ENCODE measurements around the gene PRSS3. TPM values are rescaled to one million over a fixed set of nuclear protein-coding genes. Genes with fewer than 3 reads are reported as not detected.
"Not testable (repeated sequence)": the region's sequence is repeated elsewhere in the genome, so short reads cannot be mapped to it uniquely, and the experiment has no call there.

The PRSS3 gene
- polyA plus RNA-seq, 1 donor from 2014 or later, result not detected

DNA sequence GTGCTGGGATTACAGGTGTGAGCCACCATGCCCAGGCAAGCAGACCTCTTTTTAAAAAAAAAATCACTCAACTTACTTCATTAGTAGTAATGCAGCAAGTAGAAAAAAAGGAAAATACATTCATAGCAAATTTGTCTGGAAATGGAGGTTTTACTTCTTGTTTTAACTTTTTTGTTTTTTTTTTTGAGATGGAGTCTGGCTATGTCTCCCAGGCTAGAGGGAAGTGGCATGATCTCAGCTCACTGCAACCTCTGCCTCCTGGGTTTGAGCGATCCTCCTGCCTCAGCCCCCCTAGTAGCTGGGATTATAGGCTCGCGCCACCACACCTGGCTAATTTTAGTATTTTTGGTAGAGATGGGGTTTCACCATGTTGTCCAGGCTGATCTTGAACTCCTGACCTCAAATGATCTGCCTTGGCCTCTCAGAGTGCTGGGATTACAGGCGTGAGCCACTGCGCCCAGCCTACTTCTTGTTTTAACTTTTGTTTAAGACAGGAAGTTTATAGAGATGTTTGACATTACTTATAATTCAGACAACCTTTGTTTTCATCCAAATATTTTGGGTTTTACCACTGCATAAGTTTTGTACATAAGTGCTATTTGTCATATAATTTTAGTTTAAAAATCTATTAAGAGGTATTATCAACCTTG, 48.1 kb downstream of the PRSS3 start:
- Histone ChIP-seq H2AFZ (ENCODE audit: low read depth, low read length) (no peak overlapping the region), H3K79me2 (replicated peaks; ENCODE audit: insufficient read depth, low read length) (peaks cover 82% of the 10 kb centered on the region), H3K27ac (ENCODE audit: low read length) (no peak overlapping the region), H3K9me2 (ENCODE audit: insufficient read depth, low read length) (no peaks in the 10 kb centered on the region), H3K9ac (ENCODE audit: low read length) (no peak overlapping the region), H3K36me3 (ENCODE audit: insufficient read depth, low read length) (no peaks in the 10 kb centered on the region), H3K27me3 (ENCODE audit: insufficient read depth, low read depth, low read length) (no peaks in the 10 kb centered on the region), H3K4me3 (ENCODE audit: low read length) (no peak overlapping the region), H3K4me2 (ENCODE audit: low read length) (no peak overlapping the region), H3K9me3 (ENCODE audit: low read length) (no peaks in the 10 kb centered on the region), H3F3A (ENCODE audit: insufficient read depth, low read length, poor library complexity, severe bottlenecking) (no peaks in the 10 kb centered on the region), H4K20me1 (ENCODE audit: insufficient read depth) (no peaks in the 10 kb centered on the region)
- TF ChIP-seq REST (IDR thresholded peaks at IDR 0.05; ENCODE audit: borderline replicate concordance) (no peak), POLR2AphosphoS5 (IDR thresholded peaks at IDR 0.05) (no peak), EP300 (conservative IDR thresholded peaks at IDR 0.05; ENCODE audit: poor library complexity, severe bottlenecking) (no peak), RAD21 (conservative IDR thresholded peaks at IDR 0.05) (no peak), SMC3 (conservative IDR thresholded peaks at IDR 0.05; ENCODE audit: poor library complexity) (no peak), TAF1 (IDR thresholded peaks at IDR 0.05; ENCODE audit: low read depth) (no peak)

GRCh38 chr9:33846231-33846630, 50.9 kb downstream of the PRSS3 start:
- Histone ChIP-seq H3K9ac (ENCODE audit: low read length) (no peak overlapping the region), H3K36me3 (ENCODE audit: insufficient read depth, low read length) (no peaks in the 10 kb centered on the region), H3K4me3 (ENCODE audit: low read length) (no peak overlapping the region), H3K9me2 (ENCODE audit: insufficient read depth, low read length) (no peaks in the 10 kb centered on the region), H4K20me1 (ENCODE audit: insufficient read depth) (peaks cover 6% of the 10 kb centered on the region), H3K4me2 (ENCODE audit: low read length) (no peak overlapping the region), H3K27ac (ENCODE audit: low read length) (no peak overlapping the region), H3F3A (ENCODE audit: insufficient read depth, low read length, poor library complexity, severe bottlenecking) (no peaks in the 10 kb centered on the region), H3K27me3 (ENCODE audit: insufficient read depth, low read depth, low read length) (no peaks in the 10 kb centered on the region), H3K79me2 (replicated peaks; ENCODE audit: insufficient read depth, low read length) (peaks cover 77% of the 10 kb centered on the region), H2AFZ (ENCODE audit: low read depth, low read length) (no peak overlapping the region), H3K9me3 (ENCODE audit: low read length) (no peaks in the 10 kb centered on the region)
- TF ChIP-seq, protein P1, sequence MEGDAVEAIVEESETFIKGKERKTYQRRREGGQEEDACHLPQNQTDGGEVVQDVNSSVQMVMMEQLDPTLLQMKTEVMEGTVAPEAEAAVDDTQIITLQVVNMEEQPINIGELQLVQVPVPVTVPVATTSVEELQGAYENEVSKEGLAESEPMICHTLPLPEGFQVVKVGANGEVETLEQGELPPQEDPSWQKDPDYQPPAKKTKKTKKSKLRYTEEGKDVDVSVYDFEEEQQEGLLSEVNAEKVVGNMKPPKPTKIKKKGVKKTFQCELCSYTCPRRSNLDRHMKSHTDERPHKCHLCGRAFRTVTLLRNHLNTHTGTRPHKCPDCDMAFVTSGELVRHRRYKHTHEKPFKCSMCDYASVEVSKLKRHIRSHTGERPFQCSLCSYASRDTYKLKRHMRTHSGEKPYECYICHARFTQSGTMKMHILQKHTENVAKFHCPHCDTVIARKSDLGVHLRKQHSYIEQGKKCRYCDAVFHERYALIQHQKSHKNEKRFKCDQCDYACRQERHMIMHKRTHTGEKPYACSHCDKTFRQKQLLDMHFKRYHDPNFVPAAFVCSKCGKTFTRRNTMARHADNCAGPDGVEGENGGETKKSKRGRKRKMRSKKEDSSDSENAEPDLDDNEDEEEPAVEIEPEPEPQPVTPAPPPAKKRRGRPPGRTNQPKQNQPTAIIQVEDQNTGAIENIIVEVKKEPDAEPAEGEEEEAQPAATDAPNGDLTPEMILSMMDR (IDR thresholded peaks at IDR 0.05; ENCODE audit: poor library complexity, severe bottlenecking), result no peak
- TF ChIP-seq REST (IDR thresholded peaks at IDR 0.05; ENCODE audit: borderline replicate concordance), result no peak
- TF ChIP-seq RAD21 (conservative IDR thresholded peaks at IDR 0.05), result no peak

DNA sequence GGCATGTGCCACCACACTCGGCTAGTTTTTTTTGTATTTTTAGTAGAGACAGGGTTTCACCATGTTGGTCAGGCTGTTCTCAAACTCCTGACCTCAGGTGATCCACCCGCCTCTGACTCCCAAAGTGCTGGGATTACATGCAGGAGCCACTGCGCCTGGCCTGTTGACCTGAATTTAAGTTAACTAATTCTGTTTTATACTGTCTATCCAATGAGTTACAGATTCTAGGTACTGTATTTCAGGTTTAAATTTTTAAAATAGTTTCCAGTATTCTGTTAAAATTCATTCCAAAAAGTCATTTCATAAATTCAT, 52.5 kb downstream of the PRSS3 start:
- not testable (repeated sequence) for H3K9me3 ChIP-seq (ENCODE audit: low read length); H3K36me3 ChIP-seq (ENCODE audit: insufficient read depth, low read length); H4K20me1 ChIP-seq (ENCODE audit: insufficient read depth); H2AFZ ChIP-seq (ENCODE audit: low read depth, low read length); H3K4me3 ChIP-seq (ENCODE audit: low read length); H3F3A ChIP-seq (ENCODE audit: insufficient read depth, low read length, poor library complexity, severe bottlenecking); H3K27ac ChIP-seq (ENCODE audit: low read length); H3K9ac ChIP-seq (ENCODE audit: low read length); H3K4me2 ChIP-seq (ENCODE audit: low read length); H3K9me2 ChIP-seq (ENCODE audit: insufficient read depth, low read length); H3K27me3 ChIP-seq (ENCODE audit: insufficient read depth, low read depth, low read length)
- H3K79me2 ChIP-seq (replicated peaks; ENCODE audit: insufficient read depth, low read length), result peaks cover 76% of the 10 kb centered on the region
